Panc1 (cell line): ENCODE data around the gene KCTD19. TPM values are rescaled to one million over a fixed set of nuclear protein-coding genes. Genes with fewer than 3 reads are reported as not detected.
A peak's percentile ranks its signal among the peaks of the same experiment; 100 is the strongest.

Experiments used
- ATAC-seq: fragments of 200-7000 bp; cut with Tn5 transposase; 2 replicates; pipeline ENCODE4 v1.9.1; 2020; ENCODE audit warnings: mild to moderate bottlenecking, moderate library complexity
- BruUV-seq: library from RNA; stranded (reverse); fragments of 400-500 nt; replicated peaks from 2 replicates; lab custom pipeline; 2021; lab: Mats Ljungman, UMichigan
- CTCF ChIA-PET: fragments of 300-600 bp; sonication (Branson Sonifier 250); formaldehyde crosslinking; loops from one replicate; lab custom pipeline; 2022; ENCODE audit warnings: antibody characterized with exemption; lab: Charles Lee
- POLR2A ChIA-PET: fragments of 300-600 bp; sonication (Branson Sonifier 250); formaldehyde crosslinking; loops from one replicate; lab custom pipeline; 2022; ENCODE audit warnings: antibody characterized with exemption; lab: Charles Lee
- DNase-seq: peaks from one replicate; pipeline ENCODE4 v3.0.0-alpha.2; 2010; ENCODE audit warnings: low read depth, low spot score
- H3K27ac ChIP-seq: 2 replicates; pipeline ENCODE4 v1.5.1; 2011; ENCODE audit warnings: mild to moderate bottlenecking, low read length, inconsistent platforms
- H3K27me3 ChIP-seq: fragments of 200-500 bp; sonication (Bioruptor generic); 2 replicates; pipeline ENCODE4 v1.6.0; 2014; ENCODE audit warnings: low read length, inconsistent platforms; ENCODE audit not compliant: control insufficient read depth, insufficient read depth
- H3K36me3 ChIP-seq: fragments of 200-500 bp; sonication (Bioruptor generic); 2 replicates; pipeline ENCODE4 v1.5.1; 2014; ENCODE audit warnings: inconsistent platforms, mild to moderate bottlenecking, low read length, moderate library complexity; ENCODE audit not compliant: control insufficient read depth, insufficient read depth
- H3K4me1 ChIP-seq: 2 replicates; pipeline ENCODE4 v1.5.1; 2011; ENCODE audit warnings: inconsistent platforms, mild to moderate bottlenecking, low read length, moderate library complexity; ENCODE audit not compliant: control insufficient read depth, insufficient read depth
- H3K4me3 ChIP-seq, 2 experiments: 2 replicates each; pipeline ENCODE4 v1.5.1; 2011 to 2012; ENCODE audit warnings: low read depth in 2 of 2, low read length in 2 of 2, mild to moderate bottlenecking in 2 of 2, inconsistent platforms in 1 of 2, moderate library complexity in 1 of 2
- H3K9me3 ChIP-seq: fragments of 200-500 bp; sonication (Bioruptor generic); 2 replicates; pipeline ENCODE4 v1.5.1; 2014; ENCODE audit warnings: low read depth, mild to moderate bottlenecking, inconsistent platforms, low read length, moderate library complexity; ENCODE audit not compliant: control insufficient read depth, insufficient read depth
- CTCF ChIP-seq: fragments of 450-650 bp; IDR thresholded peaks from 2 replicates; pipeline ENCODE4 v1.5.1; 2017; ENCODE audit warnings: mild to moderate bottlenecking
- POLR2AphosphoS5 ChIP-seq: IDR thresholded peaks from 2 replicates; pipeline ENCODE4 v1.6.1; 2012; ENCODE audit warnings: mild to moderate bottlenecking, low read depth, low read length, moderate library complexity
- REST ChIP-seq, 2 experiments: IDR thresholded peaks; 2 replicates each; pipeline ENCODE4 v1.6.1; 2011 to 2012; ENCODE audit warnings: low read depth in 2 of 2, control low read depth in 1 of 2, low read length in 1 of 2, mild to moderate bottlenecking in 1 of 2, moderate library complexity in 1 of 2; ENCODE audit not compliant: insufficient read depth in 1 of 2
- SIN3A ChIP-seq: IDR thresholded peaks from 2 replicates; pipeline ENCODE4 v1.6.1; 2012; ENCODE audit warnings: low read depth, mild to moderate bottlenecking, low read length, moderate library complexity, borderline replicate concordance; ENCODE audit not compliant: insufficient read depth
- TCF7L2 ChIP-seq: IDR thresholded peaks from 2 replicates; pipeline ENCODE4 v1.6.1; 2011; ENCODE audit warnings: mild to moderate bottlenecking, low read depth, low read length, inconsistent platforms
- in situ Hi-C: cut with HindIII; loops from 2 replicates; pipeline ENCODE4 v1.10.0; 2016; ENCODE audit warnings: low sequenced_read_pairs, low pct_unique_long_range_greater_than_20kb
- intact Hi-C: fragments of 100-400 bp; cut with micrococcal nuclease; formaldehyde crosslinking; loops from one replicate; pipeline ENCODE4 v1.10.0; 2022; ENCODE audit not compliant: unreplicated experiment
- total RNA-seq: library from RNA; stranded (reverse); gene quantifications from one replicate; pipeline ENCODE4 v1.2.1, GENCODE V29; 2021; ENCODE audit not compliant: unreplicated experiment

The KCTD19 gene
- total RNA-seq, 1 experiment from 2014 or later: 0.62 TPM

- intact Hi-C loops (no loop called here), in situ Hi-C loops (no loop called here)
- BruUV-seq: no TSS peak
- H3K36me3 ChIP-seq: no peaks in the 10 kb centered on the region; the same call in 1 of the 2 replicates
- H3K27ac ChIP-seq: peak overlapping the region; percentile 48
- ATAC-seq (peak; percentile 9; the same call in 1 of the 2 replicates), DNase-seq (no peak)
- TF ChIP-seq POLR2AphosphoS5 (no peak), CTCF (no peak), REST (IDR thresholded peaks at IDR 0.05; ENCODE audit: insufficient read depth in 1 of 2, low read depth in 2 of 2, low read length in 1 of 2) (no peak), SIN3A (no peak), TCF7L2 (no peak)
- H3K9me3 ChIP-seq: no peaks in the 10 kb centered on the region
- peaks cover 6% of the 10 kb centered on the region; the same call in 1 of the 2 replicates for H3K4me1 ChIP-seq
- ChIA-PET POLR2A (no interaction called here), CTCF (no interaction called here)
- peak overlapping the region; percentile 43 to 62 for H3K4me3 ChIP-seq
- no peaks in the 10 kb centered on the region for H3K27me3 ChIP-seq
Observed at GRCh38 chr16:67277999-67278772, 48.4 kb downstream of the KCTD19 start.

- Histone ChIP-seq H3K4me1 (peaks cover 6% of the 10 kb centered on the region; the same call in 1 of the 2 replicates), H3K27me3 (no peaks in the 10 kb centered on the region), H3K27ac (peak overlapping the region; percentile 48; the same call in 1 of the 2 replicates), H3K9me3 (no peaks in the 10 kb centered on the region), H3K4me3 (peak overlapping the region; percentile 43 to 62; a peak in 3 of 4 replicates), H3K36me3 (no peaks in the 10 kb centered on the region; the same call in 1 of the 2 replicates)
- peak; percentile 53 for ATAC-seq
- ChIA-PET POLR2A (no interaction called here), CTCF (no interaction called here)
- in situ Hi-C loops (no loop called here), intact Hi-C loops (no loop called here)
- no TSS peak for BruUV-seq
- TF ChIP-seq CTCF: no peak
- TF ChIP-seq POLR2AphosphoS5: no peak
- no peak for TF ChIP-seq TCF7L2
- TF ChIP-seq REST (IDR thresholded peaks at IDR 0.05; ENCODE audit: insufficient read depth in 1 of 2, low read depth in 2 of 2, low read length in 1 of 2): no peak
- no peak for TF ChIP-seq SIN3A
- DNase-seq: peak; percentile 81
Observed at GRCh38 chr16:67277294-67277998, 49.1 kb downstream of the KCTD19 start.
